Activated B cell treated with CpG ODN at 0.5 μM for 24 hours (primary cell): ENCODE results near the gene TLL2. TPM values are rescaled to one million over a fixed set of nuclear protein-coding genes. Genes with fewer than 3 reads are reported as not detected.

Experiments used
- ATAC-seq: fragments of 200-7000 bp; cut with Tn5 transposase; one replicate; pipeline ENCODE4 v1.10.0; 2021; ENCODE audit warnings: low read depth, mild to moderate bottlenecking, moderate library complexity
- CTCF ChIA-PET: fragments of 350-600 bp; sonication (Branson Sonifier 250); formaldehyde crosslinking; loops from one replicate; lab custom pipeline; 2021; ENCODE audit warnings: antibody characterized with exemption; lab: Charles Lee
- POLR2A ChIA-PET: fragments of 350-600 bp; sonication (Branson Sonifier 250); formaldehyde crosslinking; loops from one replicate; lab custom pipeline; 2021; ENCODE audit warnings: antibody characterized with exemption; lab: Charles Lee
- DNase-seq: peaks from one replicate; pipeline ENCODE4 v3.0.0; 2022
- H3K27ac Mint-ChIP-seq: one replicate; pipeline ENCODE4 v1.8.0; 2020; ENCODE audit warnings: mixed read lengths
- H3K27me3 Mint-ChIP-seq: one replicate; pipeline ENCODE4 v1.8.0; 2021; ENCODE audit warnings: mixed read lengths
- H3K36me3 Mint-ChIP-seq: one replicate; pipeline ENCODE4 v1.8.0; 2021; ENCODE audit warnings: low read depth, mixed read lengths
- H3K4me1 Mint-ChIP-seq: one replicate; pipeline ENCODE4 v1.8.0; 2021; ENCODE audit warnings: mixed read lengths
- H3K4me3 Mint-ChIP-seq: one replicate; pipeline ENCODE4 v1.8.0; 2020; ENCODE audit warnings: mild to moderate bottlenecking, mixed read lengths
- H3K9me3 Mint-ChIP-seq: one replicate; pipeline ENCODE4 v1.8.0; 2020; ENCODE audit warnings: mixed read lengths
- intact Hi-C: fragments of 100-400 bp; cut with micrococcal nuclease; formaldehyde crosslinking; loops from one replicate; pipeline ENCODE4 v1.15.1; 2024
- total RNA-seq: library from RNA; stranded (reverse); gene quantifications from 2 replicates; pipeline ENCODE4 v1.2.3, GENCODE V29; 2022
- TF ChIP-seq, protein P1 (sequence below): fragments of 200-600 bp; IDR thresholded peaks from one replicate; pipeline ENCODE4 v1.8.0; 2022; ENCODE audit warnings: antibody characterized with exemption, mild to moderate bottlenecking

TLL2 gene
- total RNA-seq, 1 donor from 2014 or later: 1.6 TPM

DNA sequence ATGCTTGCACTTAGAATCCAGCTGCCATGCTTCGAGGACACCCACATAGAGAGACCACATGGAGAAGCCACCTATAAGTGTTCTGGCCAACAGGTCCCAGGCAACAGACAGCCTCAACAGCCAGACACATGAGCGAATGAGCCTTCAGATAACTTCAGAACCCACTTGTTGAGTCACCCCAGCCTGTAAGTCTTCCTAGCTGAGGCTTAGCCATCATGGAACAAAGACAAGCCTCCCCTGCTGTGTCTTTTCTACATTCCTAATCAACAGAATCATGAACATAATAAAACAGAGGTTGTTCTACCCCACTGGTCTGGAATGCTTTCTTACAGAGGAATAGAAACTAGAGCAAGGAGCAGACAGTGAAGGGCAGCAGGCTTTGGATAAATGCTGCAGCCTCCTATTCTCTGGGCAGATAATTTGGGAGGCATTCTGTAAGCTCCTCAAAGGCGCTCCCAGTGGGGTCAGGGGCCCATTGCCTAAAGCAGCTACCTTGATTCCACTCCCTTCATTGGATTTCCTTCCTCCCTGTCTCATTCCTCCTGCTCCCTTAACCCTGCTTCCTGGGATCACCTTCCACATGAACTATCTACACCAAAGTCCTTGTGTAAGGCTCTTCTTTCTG is 4.6 kb downstream of the TLL2 start:
- intact Hi-C loops: no loop called here
- ChIA-PET POLR2A (no interaction called here), CTCF (interaction anchor here (0.8 to 1.7 kb wide), 2 partner anchors 18 to 1145 kb away, joined by 3 to 5 read pairs; no protein-coding TSS in a partner anchor)
- no peak for DNase-seq
- H3K27ac Mint-ChIP-seq: no peak overlapping the region
- no peaks in the 10 kb centered on the region for H3K36me3 Mint-ChIP-seq
- TF ChIP-seq, protein P1, sequence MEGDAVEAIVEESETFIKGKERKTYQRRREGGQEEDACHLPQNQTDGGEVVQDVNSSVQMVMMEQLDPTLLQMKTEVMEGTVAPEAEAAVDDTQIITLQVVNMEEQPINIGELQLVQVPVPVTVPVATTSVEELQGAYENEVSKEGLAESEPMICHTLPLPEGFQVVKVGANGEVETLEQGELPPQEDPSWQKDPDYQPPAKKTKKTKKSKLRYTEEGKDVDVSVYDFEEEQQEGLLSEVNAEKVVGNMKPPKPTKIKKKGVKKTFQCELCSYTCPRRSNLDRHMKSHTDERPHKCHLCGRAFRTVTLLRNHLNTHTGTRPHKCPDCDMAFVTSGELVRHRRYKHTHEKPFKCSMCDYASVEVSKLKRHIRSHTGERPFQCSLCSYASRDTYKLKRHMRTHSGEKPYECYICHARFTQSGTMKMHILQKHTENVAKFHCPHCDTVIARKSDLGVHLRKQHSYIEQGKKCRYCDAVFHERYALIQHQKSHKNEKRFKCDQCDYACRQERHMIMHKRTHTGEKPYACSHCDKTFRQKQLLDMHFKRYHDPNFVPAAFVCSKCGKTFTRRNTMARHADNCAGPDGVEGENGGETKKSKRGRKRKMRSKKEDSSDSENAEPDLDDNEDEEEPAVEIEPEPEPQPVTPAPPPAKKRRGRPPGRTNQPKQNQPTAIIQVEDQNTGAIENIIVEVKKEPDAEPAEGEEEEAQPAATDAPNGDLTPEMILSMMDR: no peak
- ATAC-seq: no peak
- H3K4me1 Mint-ChIP-seq: peaks cover 15% of the 10 kb centered on the region
- no peaks in the 10 kb centered on the region for H3K27me3 Mint-ChIP-seq
- H3K4me3 Mint-ChIP-seq: no peak overlapping the region
- no peaks in the 10 kb centered on the region for H3K9me3 Mint-ChIP-seq

DNA sequence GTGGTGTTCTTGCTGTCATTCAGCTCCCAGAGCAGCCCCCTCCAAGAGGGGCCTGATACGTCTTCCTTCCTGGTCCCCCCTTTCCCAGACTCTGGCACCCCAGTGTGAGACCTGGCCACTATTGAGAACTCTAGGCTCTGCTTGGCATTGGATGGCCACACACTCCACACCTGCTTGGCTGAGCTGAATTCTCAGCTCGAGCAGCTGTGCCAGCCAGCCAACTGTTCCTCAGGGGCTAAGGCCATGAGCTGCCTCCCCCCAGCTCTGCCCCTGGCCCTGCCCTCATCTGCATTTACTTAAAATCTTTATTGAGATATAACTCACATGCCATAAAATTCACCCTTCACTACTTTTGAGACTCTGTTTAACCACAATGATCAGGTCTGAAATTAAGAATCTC is 6.7 kb downstream of the TLL2 start:
- intact Hi-C loops: no loop called here
- Mint-ChIP-seq H3K27ac (no peak overlapping the region), H3K27me3 (no peaks in the 10 kb centered on the region), H3K4me3 (no peak overlapping the region), H3K36me3 (no peaks in the 10 kb centered on the region), H3K4me1 (peaks cover 3% of the 10 kb centered on the region), H3K9me3 (no peaks in the 10 kb centered on the region)
- ATAC-seq (no peak), DNase-seq (no peak)
- CTCF ChIA-PET: no interaction called here
- POLR2A ChIA-PET: no interaction called here
- TF ChIP-seq, protein P1: no peak

DNA sequence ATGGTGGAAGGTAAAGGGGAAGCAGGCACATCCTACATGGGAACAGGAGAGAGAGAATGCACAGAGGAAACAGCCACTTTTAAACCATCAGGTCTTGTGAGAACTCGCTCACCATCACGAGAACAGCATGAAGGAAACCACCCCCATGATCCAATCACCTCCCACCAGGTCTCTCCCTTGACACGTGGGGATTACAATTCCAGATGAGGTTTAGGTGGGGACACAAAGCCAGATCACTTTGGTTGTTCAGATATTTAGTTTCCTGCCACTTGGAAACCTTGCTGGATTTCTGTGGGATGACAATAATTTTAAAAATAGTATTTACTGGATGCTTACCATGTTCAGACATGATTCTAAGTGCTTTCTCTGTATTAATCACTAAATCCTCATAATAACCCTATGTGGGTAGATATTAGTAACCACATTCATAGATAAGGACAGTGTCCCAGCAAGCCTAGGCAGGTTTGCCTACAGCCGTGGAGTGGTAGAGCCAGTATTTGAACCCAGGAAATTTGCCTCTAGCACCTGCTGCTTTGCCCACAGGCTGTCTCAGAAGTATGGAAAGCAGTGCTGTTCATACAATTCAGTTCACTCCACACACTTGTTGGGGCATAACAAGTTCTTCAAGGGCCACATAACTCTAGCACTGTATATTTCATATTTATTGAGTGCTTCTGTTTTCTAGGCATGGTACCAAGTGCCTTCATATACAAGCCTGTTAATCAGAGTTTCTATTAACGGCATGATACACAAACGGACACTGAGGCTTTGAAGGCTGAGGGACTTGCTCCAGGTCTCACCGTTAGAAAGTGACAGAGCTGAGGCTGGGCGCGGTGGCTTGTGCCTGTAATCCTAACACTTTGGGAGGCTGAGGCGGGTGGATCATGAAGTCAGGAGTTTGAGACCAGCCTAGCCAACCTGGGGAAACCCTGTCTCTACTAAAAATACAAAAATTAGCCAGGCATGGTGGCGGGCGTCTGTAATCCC is 8.3 kb downstream of the TLL2 start:
- intact Hi-C loops: no loop called here
- CTCF ChIA-PET: no interaction called here
- Mint-ChIP-seq H3K9me3 (no peaks in the 10 kb centered on the region), H3K4me3 (no peak overlapping the region), H3K36me3 (no peaks in the 10 kb centered on the region), H3K27ac (no peak overlapping the region), H3K4me1 (no peaks in the 10 kb centered on the region), H3K27me3 (no peaks in the 10 kb centered on the region)
- TF ChIP-seq, protein P1: no peak
- POLR2A ChIA-PET: no interaction called here
- DNase-seq (no peak), ATAC-seq (no peak)

DNA sequence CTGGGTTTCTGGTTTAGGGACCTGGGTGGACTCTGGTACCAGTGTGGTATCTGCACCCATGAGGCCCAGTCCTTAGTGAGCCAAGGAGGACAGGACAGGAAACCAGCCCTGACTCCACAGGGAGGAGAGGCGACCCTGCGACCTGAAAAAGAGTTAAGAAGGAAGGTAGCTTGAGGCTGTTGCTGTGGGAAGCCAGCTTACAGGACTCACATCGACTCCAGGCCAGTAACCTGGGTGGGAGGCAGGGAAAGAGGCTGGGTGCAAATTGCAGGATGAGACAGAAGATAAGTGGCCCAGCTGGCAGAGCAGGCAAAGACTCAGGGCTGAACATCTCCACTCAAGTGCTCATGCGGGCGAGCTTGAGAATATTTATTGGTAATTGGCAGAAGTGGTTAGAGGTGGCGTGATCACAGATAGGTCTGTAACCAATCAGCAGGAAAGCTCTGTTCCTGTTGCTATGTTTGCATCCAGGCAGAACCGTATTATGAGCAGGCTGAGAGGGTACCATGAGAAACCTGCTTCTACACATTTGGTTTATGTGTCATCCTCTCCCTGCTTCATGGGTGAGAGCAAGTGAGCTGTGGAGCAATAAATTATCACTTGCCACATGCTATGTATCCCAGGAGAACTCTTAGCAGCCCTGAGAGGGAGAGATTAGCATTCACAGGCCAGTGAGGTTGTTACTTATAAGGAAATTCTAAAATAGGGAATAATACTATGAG is 11.0 kb downstream of the TLL2 start:
- DNase-seq (no peak), ATAC-seq (no peak)
- POLR2A ChIA-PET: no interaction called here
- Mint-ChIP-seq H3K36me3 (no peaks in the 10 kb centered on the region), H3K27me3 (no peaks in the 10 kb centered on the region), H3K4me3 (no peak overlapping the region), H3K4me1 (no peaks in the 10 kb centered on the region), H3K9me3 (no peaks in the 10 kb centered on the region), H3K27ac (no peak overlapping the region)
- CTCF ChIA-PET: no interaction called here
- intact Hi-C loops: no loop called here
- TF ChIP-seq, protein P1: no peak

DNA sequence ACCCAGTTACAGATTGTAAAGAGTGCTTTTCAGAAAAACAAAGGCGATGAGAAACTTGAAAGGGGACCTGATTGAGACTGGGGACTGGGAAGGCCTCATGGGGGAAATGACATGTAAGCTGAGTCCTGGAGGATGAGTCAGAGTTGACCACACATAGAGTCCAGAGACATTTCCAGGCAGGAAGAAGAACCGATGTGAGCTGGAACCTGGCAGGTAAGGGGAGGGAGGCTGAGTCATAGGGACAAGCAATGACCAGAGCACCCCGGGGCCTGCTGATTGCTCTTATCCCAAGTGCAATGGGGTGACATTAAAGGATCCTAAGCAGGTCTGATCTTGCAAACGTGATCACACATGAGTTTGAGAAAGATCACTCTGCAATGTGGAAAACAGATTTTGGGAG is 11.7 kb downstream of the TLL2 start:
- Mint-ChIP-seq H3K36me3 (no peaks in the 10 kb centered on the region), H3K27me3 (peaks cover 3% of the 10 kb centered on the region), H3K4me1 (no peaks in the 10 kb centered on the region), H3K4me3 (no peak overlapping the region), H3K9me3 (no peaks in the 10 kb centered on the region), H3K27ac (no peak overlapping the region)
- intact Hi-C loops: no loop called here
- no peak for DNase-seq
- POLR2A ChIA-PET: no interaction called here
- TF ChIP-seq, protein P1: no peak
- CTCF ChIA-PET: no interaction called here
- no peak for ATAC-seq
